ENCODE measurements around the gene URAD.

URAD gene

DNA sequence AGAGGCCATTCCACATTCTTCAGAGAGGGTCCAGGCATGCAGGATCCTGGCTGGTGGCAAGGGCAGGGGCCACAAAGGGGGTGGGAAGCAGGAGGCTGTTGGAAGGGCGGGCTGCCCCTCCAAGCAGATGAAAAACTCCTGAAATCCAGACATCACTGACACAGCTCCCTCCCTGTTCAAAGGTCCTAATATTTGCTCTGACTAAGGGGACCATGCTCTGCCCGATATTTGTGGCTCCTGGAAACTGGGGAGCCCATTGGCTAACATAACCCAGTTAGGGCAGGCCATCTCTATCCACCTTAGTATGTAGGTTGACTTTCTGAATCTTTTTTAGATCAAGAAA is 16.0 kb downstream of the URAD start:
- no peak overlapping the region for H3K27ac Mint-ChIP-seq (ENCODE audit: low read depth)
- ATAC-seq (replicated peaks; ENCODE audit: extremely low read depth, poor library complexity, severe bottlenecking), result no peak
- no peaks in the 10 kb centered on the region for H3K9me3 Mint-ChIP-seq
- H3K4me1 Mint-ChIP-seq, result peaks cover 7% of the 10 kb centered on the region
- H3K36me3 Mint-ChIP-seq (ENCODE audit: insufficient read depth), result peaks cover 2% of the 10 kb centered on the region
- H3K27me3 Mint-ChIP-seq, result peaks cover 91% of the 10 kb centered on the region
- H3K4me3 Mint-ChIP-seq, result no peak overlapping the region
- DNase-seq (ENCODE audit: low spot score in 2 of 2), result no peak

DNA sequence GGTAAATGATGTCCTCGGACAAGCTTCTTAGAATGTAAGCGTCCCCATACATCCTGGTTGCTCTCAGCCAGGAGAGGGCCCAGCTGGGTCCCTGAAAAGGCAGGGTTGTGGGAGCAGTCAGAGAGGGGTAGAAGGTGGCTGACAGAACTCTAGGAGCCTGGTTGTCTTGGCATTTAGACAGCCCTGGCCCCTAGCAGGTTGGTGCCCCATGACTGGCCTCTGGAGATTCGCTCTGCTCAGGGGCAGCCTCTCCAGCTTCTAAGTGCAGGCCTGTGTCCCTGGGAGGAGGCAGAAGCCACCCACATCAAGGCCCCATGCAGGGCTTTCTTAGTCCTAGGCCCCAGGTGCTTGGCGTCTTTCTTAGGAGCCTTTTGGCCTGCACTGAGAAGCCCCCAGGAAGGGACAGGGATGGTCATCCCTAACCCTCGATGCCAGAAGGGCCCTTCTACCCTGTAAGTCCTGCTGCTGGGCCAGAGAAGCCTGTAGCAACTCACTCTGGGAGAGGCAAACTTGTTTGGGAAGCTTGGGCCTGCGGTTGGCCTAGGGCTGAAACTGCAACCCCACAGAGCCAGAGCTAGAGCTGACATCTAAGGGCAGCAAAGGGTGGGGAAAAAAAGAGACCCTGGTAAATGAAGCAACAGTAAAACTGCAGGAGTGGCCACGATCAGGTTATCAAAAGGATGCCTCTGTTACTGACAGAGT is 16.6 kb downstream of the URAD start:
- Mint-ChIP-seq H3K27me3 (peaks cover 91% of the 10 kb centered on the region), H3K9me3 (no peaks in the 10 kb centered on the region), H3K4me3 (no peak overlapping the region), H3K27ac (ENCODE audit: low read depth) (no peak overlapping the region), H3K36me3 (ENCODE audit: insufficient read depth) (peaks cover 2% of the 10 kb centered on the region), H3K4me1 (peaks cover 8% of the 10 kb centered on the region)
- DNase-seq (ENCODE audit: low spot score in 2 of 2) (no peak), ATAC-seq (replicated peaks; ENCODE audit: extremely low read depth, poor library complexity, severe bottlenecking) (no peak)

DNA sequence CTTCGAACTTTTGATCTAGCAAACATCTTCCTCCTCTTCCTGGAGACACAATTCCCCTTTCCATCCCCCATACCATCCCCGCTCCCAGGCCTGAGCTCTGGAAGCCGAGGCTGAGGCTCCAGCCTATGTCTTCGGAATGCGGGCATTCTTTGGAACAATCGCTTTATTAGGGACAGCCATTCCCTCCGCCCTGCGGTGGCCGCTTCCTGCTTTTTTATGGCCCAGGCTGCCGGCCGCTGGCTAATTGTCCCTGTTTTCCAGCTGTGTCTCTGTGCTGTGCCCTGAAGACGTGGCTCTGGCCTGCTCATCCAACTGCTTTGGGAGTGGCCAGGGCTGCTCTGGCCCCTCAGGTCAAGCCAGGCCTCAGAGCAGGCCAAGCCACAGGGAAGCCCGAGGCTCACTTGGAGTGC is 17.3 kb downstream of the URAD start:
- H3K9me3 Mint-ChIP-seq, result no peaks in the 10 kb centered on the region
- no peak for DNase-seq (ENCODE audit: low spot score in 2 of 2)
- H3K4me3 Mint-ChIP-seq, result no peak overlapping the region
- H3K27me3 Mint-ChIP-seq, result peaks cover 89% of the 10 kb centered on the region
- H3K4me1 Mint-ChIP-seq, result peaks cover 8% of the 10 kb centered on the region
- no peak for ATAC-seq (replicated peaks; ENCODE audit: extremely low read depth, poor library complexity, severe bottlenecking)
- no peak overlapping the region for H3K27ac Mint-ChIP-seq (ENCODE audit: low read depth)
- peaks cover 2% of the 10 kb centered on the region for H3K36me3 Mint-ChIP-seq (ENCODE audit: insufficient read depth)

DNA sequence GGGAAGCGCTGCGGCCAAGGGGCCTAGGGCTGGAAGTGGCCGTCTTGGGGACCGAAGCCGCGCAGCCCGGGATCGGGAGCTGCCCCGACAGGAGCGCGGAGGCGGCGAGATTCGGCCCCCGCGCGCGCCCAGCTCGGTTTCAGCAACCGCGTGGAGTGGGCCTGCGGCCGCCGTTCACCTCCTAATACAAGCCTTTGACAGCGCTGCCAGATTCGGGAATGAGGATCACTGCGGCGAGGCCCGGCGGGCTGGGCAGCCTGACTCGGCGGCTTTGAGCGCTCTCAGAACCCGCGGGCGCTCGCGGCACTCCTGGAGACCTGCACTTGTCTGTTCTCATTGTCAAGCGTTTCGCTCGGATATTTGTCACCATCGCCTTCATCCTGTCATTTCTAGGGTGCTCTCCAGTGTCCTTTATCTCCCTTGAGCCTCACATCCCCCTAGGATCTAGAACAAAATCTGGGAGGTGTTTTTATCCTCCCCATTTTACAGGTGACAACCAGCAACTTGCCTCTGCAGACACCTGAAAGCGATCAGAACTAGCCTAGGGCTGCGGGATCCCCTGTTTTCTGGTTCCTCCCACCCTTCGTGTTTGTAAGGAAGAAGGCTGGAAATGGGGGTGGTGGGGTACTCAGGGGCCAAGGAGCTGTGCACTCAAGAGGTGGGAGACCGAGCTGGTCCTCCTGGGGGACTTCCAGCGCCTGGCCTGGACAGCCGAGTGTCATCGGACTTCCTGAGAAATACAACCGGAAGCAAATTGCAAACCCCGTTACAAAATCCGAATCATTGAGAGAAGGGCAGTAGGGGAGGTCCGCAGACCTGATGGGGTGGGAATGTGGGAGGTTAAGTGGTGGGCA is 17.9 kb downstream of the URAD start:
- peaks cover 89% of the 10 kb centered on the region for H3K27me3 Mint-ChIP-seq
- ATAC-seq (replicated peaks; ENCODE audit: extremely low read depth, poor library complexity, severe bottlenecking), result no peak
- H3K9me3 Mint-ChIP-seq, result no peaks in the 10 kb centered on the region
- peaks cover 8% of the 10 kb centered on the region for H3K4me1 Mint-ChIP-seq
- H3K4me3 Mint-ChIP-seq, result no peak overlapping the region
- no peak overlapping the region for H3K27ac Mint-ChIP-seq (ENCODE audit: low read depth)
- H3K36me3 Mint-ChIP-seq (ENCODE audit: insufficient read depth), result peaks cover 2% of the 10 kb centered on the region
- no peak for DNase-seq (ENCODE audit: low spot score in 2 of 2)

DNA sequence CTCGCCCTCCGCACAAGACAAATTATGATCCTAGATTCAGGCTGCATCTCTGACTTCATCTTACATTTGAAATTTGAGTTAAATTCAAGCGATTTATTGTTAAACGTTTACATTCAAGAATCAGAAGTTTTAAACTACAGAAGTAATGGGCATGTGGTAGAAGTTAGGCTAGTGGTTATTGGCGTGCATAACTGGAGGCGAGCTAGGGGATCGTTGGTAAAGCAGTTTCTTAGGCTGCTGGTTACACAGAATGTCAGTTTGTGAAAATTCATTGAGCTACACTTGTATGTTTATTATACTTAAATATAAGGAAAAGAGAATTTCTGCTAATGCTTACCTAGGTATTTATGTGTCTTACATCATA is 18.6 kb downstream of the URAD start:
- H3K9me3 Mint-ChIP-seq, result no peaks in the 10 kb centered on the region
- peaks cover 2% of the 10 kb centered on the region for H3K36me3 Mint-ChIP-seq (ENCODE audit: insufficient read depth)
- ATAC-seq (replicated peaks; ENCODE audit: extremely low read depth, poor library complexity, severe bottlenecking) (no peak), DNase-seq (ENCODE audit: low spot score in 2 of 2) (no peak)
- H3K27me3 Mint-ChIP-seq, result peaks cover 89% of the 10 kb centered on the region
- H3K4me3 Mint-ChIP-seq, result no peak overlapping the region
- H3K27ac Mint-ChIP-seq (ENCODE audit: low read depth), result no peak overlapping the region
- peaks cover 8% of the 10 kb centered on the region for H3K4me1 Mint-ChIP-seq

DNA sequence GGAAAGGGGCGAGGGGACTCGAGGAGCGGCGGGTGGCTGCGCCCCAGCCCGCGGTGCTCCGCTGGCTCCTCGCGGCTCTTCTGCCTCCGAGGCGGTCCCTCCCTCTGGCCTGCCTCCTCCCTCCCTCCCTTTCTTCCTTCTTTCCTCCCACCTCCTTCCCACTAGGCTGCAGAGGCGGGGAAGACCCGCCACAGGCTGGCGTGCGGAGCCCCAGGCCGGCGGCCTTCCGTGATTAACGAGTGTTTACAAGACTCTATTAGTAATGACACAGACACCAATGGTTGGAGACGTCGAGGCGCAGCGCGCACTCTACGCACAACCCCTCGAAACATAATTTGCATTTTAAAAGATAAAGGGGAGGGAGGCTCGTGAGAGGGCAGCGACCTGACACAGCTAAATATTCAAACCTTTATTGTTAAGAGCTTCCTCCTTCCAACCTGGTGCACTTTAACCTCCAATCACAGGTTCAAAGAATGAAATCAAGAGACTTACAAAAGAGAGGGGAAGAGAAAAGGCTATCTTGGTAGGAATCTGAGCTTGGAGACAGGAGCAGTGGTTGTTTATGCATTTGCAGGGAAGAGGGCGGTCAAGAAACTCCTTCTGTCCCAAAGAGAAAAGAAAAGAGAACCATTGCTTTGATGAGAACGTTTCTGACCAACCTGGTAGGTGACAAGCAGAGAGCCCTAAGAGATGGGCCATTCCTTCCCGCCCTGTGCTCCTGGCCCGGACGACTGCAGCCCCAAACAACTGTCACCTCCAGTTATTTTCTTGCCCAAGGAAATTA is 19.2 kb downstream of the URAD start, which contains the start of gene CDX2:
CDX2 (minus strand) TSS at position 234 of the 784 bp plus-strand sequence. CDS start 309 bp downstream, outside the sequence.
- ATAC-seq (replicated peaks; ENCODE audit: extremely low read depth, poor library complexity, severe bottlenecking) (no peak), DNase-seq (ENCODE audit: low spot score in 2 of 2) (no peak)
- Mint-ChIP-seq H3K36me3 (ENCODE audit: insufficient read depth) (peaks cover 2% of the 10 kb centered on the region), H3K27me3 (peaks cover 89% of the 10 kb centered on the region), H3K4me3 (peak within 1 kb of the TSS; percentile 29), H3K27ac (ENCODE audit: low read depth) (no peak within 1 kb of the TSS), H3K9me3 (no peaks in the 10 kb centered on the region), H3K4me1 (peaks cover 8% of the 10 kb centered on the region)

DNA sequence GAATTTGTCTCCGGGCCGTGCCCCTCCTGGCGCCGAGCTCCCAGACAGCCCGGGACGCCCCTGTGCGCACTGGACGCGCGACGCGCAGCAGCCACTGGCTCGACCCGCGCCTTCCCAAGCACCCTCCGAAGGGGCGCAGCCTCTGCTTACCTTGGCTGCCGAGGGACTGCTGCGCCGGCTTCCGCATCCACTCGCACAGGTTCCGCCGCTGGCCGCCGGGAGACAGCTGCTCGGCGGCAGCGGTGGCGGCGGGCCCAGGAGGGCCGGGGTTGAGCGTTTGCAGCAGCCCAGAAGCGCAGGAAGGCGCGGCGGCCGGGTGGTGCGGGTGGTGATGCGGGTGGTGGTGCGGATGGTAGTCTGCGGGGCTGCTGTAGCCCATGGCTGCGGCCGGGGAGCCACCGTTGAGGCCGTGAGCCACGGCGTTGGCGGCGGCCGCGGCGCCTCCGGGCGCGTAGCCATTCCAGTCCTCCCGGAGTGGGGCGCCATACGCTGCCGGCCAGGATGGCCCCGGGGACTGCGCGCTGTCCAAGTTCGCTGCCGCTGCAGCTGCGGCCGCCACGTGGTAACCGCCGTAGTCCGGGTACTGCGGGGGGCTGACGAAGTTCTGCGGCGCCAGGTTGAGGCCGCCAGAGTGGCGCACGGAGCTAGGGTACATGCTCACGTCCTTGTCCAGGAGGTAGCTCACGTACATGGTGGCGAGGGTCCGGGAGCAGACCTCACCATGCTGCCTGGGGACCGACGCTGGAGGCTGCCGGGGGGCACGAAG is 20.0 kb downstream of the URAD start:
- Mint-ChIP-seq H3K27me3 (peaks cover 89% of the 10 kb centered on the region), H3K9me3 (no peaks in the 10 kb centered on the region), H3K4me3 (peak overlapping the region; percentile 29), H3K4me1 (peaks cover 8% of the 10 kb centered on the region), H3K36me3 (ENCODE audit: insufficient read depth) (peaks cover 2% of the 10 kb centered on the region), H3K27ac (ENCODE audit: low read depth) (no peak overlapping the region)
- DNase-seq (ENCODE audit: low spot score in 2 of 2) (no peak), ATAC-seq (replicated peaks; ENCODE audit: extremely low read depth, poor library complexity, severe bottlenecking) (no peak)

DNA sequence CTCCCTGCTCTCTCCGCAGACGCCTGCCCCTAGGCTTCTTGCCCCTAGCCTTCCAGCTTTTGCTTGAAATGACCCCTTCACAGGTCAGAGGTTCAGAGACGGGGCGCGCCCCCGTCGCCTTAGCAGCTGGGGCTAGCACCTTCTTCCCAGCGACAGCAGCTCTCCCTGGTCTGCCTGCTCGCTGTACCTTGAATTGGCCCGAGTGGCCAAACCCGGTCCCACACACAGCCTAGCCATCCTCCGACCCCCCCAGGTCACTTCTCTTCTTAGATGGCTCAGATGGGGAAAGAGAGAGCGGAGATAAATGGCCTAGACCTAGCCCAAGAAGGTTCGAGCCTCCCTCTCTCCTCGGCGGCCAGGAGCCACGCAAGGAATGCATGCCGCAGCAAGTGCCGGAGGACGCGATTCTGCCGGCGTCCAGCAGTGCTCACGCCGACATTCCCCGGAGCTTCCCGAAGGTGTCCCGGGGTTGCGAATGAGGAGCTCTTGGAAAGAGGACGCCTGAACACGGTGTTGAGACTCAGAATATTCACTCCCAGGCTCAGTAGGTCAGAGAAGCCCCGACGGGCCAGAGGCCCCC is 20.7 kb downstream of the URAD start:
- Mint-ChIP-seq H3K27ac (ENCODE audit: low read depth) (peak overlapping the region; percentile 55), H3K36me3 (ENCODE audit: insufficient read depth) (peaks cover 2% of the 10 kb centered on the region), H3K27me3 (peaks cover 90% of the 10 kb centered on the region), H3K9me3 (no peaks in the 10 kb centered on the region), H3K4me3 (peak overlapping the region; percentile 29), H3K4me1 (peaks cover 8% of the 10 kb centered on the region)
- DNase-seq (ENCODE audit: low spot score in 2 of 2) (no peak), ATAC-seq (replicated peaks; ENCODE audit: extremely low read depth, poor library complexity, severe bottlenecking) (no peak)

DNA sequence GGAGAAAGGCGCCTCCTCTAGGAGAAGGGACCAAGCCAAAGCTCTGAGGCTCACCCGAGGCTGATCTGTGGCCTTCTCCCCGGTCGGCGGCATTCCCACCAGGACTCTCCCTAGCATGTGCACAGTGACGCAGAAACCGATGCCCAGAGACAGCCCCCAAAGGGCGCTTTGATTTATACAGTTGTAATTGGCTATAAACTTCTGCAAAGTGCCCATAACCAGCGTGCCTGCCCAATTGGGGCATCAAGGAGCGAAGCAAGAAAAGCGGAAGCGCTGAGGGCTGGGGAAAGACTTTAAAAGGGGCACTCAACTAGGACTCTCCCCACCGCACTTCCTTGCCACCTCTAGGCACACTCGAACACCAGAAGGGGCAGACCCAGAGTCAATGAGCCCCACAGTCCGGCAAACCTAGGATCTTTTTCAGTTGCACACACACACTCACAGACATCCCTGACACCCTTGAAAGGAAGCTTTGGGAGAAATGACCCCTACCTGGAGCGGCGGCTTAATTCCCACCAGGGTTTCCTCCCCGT is 21.2 kb downstream of the URAD start:
- Mint-ChIP-seq H3K36me3 (ENCODE audit: insufficient read depth) (peaks cover 2% of the 10 kb centered on the region), H3K27ac (ENCODE audit: low read depth) (peak overlapping the region; percentile 55), H3K9me3 (no peaks in the 10 kb centered on the region), H3K4me1 (peaks cover 8% of the 10 kb centered on the region), H3K27me3 (peaks cover 95% of the 10 kb centered on the region), H3K4me3 (peak overlapping the region; percentile 29)
- DNase-seq (ENCODE audit: low spot score in 2 of 2) (no peak), ATAC-seq (replicated peaks; ENCODE audit: extremely low read depth, poor library complexity, severe bottlenecking) (no peak)

DNA sequence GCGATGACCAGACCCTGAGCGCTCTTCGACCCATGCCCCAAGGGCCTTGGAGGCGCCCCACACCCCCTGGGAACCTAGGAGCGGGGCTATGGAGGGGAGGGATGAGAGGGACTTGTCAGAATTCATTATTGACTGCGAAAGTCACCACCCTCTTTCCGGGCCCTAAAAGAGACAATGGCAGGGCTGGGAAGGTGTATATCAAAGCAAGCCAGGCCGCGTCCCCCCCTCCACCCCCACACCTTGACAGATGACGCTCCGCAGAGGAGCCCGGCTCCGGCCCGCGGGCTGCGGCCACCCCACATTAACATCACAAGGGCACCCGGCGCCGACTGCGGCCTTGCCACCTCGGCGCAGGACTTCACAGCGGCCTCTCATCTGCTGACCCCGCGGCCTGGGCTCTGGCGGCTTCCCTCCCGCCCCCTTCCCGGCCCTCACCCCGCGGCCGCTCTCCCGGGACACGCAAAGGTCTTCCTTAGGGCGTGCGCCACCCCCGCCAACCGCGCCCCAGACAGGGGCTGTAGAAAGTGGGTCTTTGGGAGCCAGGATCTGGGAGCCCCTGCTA is 21.8 kb downstream of the URAD start:
- ATAC-seq (replicated peaks; ENCODE audit: extremely low read depth, poor library complexity, severe bottlenecking) (no peak), DNase-seq (ENCODE audit: low spot score in 2 of 2) (no peak)
- Mint-ChIP-seq H3K4me3 (no peak overlapping the region), H3K4me1 (peaks cover 8% of the 10 kb centered on the region), H3K27me3 (peaks cover 95% of the 10 kb centered on the region), H3K9me3 (no peaks in the 10 kb centered on the region), H3K27ac (ENCODE audit: low read depth) (no peak overlapping the region), H3K36me3 (ENCODE audit: insufficient read depth) (peaks cover 2% of the 10 kb centered on the region)

DNA sequence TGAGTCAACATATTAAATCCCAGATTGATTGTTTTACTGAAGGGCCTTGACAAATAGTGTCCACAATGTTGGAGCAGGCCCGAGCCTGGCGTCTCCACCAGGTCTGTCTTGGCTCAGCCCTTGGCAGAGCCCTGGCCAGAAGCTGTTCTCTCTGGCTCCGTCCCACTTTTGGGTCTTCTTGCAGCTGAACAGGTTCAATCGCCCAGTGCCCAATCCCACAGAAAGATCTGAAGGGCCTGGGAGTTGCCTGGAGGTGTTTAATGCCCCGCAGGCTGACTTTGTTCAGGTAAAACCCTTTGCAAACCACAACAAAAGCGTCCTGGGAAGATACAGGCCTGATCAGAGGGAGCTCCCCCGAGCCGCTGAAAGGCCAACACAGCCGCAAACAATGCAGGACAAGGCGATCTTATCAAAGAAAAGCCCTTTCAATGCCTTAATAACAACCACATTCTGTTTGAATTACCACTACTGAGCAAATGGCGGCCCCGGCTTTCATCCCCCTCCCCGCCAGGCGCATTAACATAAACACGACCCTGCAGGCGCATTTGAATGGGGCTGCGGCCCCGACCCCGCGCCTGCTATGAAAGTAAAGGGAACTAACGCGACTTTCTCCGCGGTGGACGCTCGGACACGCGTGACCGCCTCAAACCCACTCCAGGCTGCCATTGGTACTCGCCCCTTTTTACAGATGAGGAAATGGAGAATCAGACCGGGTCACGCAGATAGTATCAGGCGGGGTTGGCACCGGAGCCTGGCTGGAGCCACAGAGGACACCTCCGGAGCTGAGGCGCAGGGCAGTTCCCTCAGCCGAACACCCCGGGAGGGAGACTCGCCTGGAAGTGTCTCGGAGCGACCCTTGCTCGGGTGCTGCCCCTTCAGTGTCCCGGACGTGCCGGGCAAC is 22.5 kb downstream of the URAD start:
- peaks cover 2% of the 10 kb centered on the region for H3K36me3 Mint-ChIP-seq (ENCODE audit: insufficient read depth)
- no peak for ATAC-seq (replicated peaks; ENCODE audit: extremely low read depth, poor library complexity, severe bottlenecking)
- H3K27me3 Mint-ChIP-seq, result peaks cover 95% of the 10 kb centered on the region
- no peak overlapping the region for H3K27ac Mint-ChIP-seq (ENCODE audit: low read depth)
- peaks cover 8% of the 10 kb centered on the region for H3K4me1 Mint-ChIP-seq
- H3K9me3 Mint-ChIP-seq, result no peaks in the 10 kb centered on the region
- no peak for DNase-seq (ENCODE audit: low spot score in 2 of 2)
- H3K4me3 Mint-ChIP-seq, result no peak overlapping the region
